ENCODE results near the gene CFLAR. TPM values are rescaled to one million over a fixed set of nuclear protein-coding genes. Genes with fewer than 3 reads are reported as not detected.

Gene CFLAR
- total and polyA plus RNA-seq, 2 experiments from 2014 or later: 5.1 to 13.5 TPM

- Histone ChIP-seq H3K4me3 (no peak overlapping the region), H3K9me3 (ENCODE audit: low read depth) (no peaks in the 10 kb centered on the region), H3K27me3 (no peaks in the 10 kb centered on the region), H3K4me1 (ENCODE audit: low read depth) (peaks cover 12% of the 10 kb centered on the region), H3K27ac (no peak overlapping the region), H3K36me3 (no peaks in the 10 kb centered on the region)
- DNase-seq (ENCODE audit: low read depth in 1 of 2, low spot score in 1 of 2): no peak
- no peak for TF ChIP-seq CTCF (IDR thresholded peaks at IDR 0.05; ENCODE audit: low read depth, low read length)
These were observed 6.3 kb downstream of the CFLAR start for GRCh38 chr2:201122276-201122675.

GRCh38 chr2:201126308-201127151, 10.6 kb downstream of the CFLAR start:
- Histone ChIP-seq H3K4me3 (no peak overlapping the region), H3K27ac (peak overlapping the region; percentile 19), H3K36me3 (no peaks in the 10 kb centered on the region), H3K4me1 (ENCODE audit: low read depth) (peaks cover 12% of the 10 kb centered on the region), H3K27me3 (no peaks in the 10 kb centered on the region), H3K9me3 (ENCODE audit: low read depth) (no peaks in the 10 kb centered on the region)
- DNase-seq (ENCODE audit: low read depth in 1 of 2, low spot score in 1 of 2): peak in 1 of 2 donors; percentile 71
- no peak for TF ChIP-seq CTCF (IDR thresholded peaks at IDR 0.05; ENCODE audit: low read depth, low read length)

GRCh38 chr2:201127152-201127511, 11.2 kb downstream of the CFLAR start:
- peaks cover 12% of the 10 kb centered on the region for H3K4me1 ChIP-seq (ENCODE audit: low read depth)
- no peaks in the 10 kb centered on the region for H3K9me3 ChIP-seq (ENCODE audit: low read depth)
- no peak for TF ChIP-seq CTCF (IDR thresholded peaks at IDR 0.05; ENCODE audit: low read depth, low read length)
- DNase-seq (ENCODE audit: low read depth in 1 of 2, low spot score in 1 of 2): no peak
- no peaks in the 10 kb centered on the region for H3K27me3 ChIP-seq
- H3K36me3 ChIP-seq: no peaks in the 10 kb centered on the region
- H3K4me3 ChIP-seq: no peak overlapping the region
- H3K27ac ChIP-seq: no peak overlapping the region

- H3K4me1 ChIP-seq (ENCODE audit: low read depth): peaks cover 12% of the 10 kb centered on the region
These were observed 11.6 kb downstream of the CFLAR start for GRCh38 chr2:201127570-201127969.

GRCh38 chr2:201128033-201128432, 12.1 kb downstream of the CFLAR start:
- Histone ChIP-seq H3K27me3 (no peaks in the 10 kb centered on the region), H3K9me3 (ENCODE audit: low read depth) (no peaks in the 10 kb centered on the region), H3K36me3 (no peaks in the 10 kb centered on the region), H3K4me1 (ENCODE audit: low read depth) (peaks cover 12% of the 10 kb centered on the region), H3K27ac (no peak overlapping the region), H3K4me3 (no peak overlapping the region)
- no peak for TF ChIP-seq CTCF (IDR thresholded peaks at IDR 0.05; ENCODE audit: low read depth, low read length)
- no peak for DNase-seq (ENCODE audit: low read depth in 1 of 2, low spot score in 1 of 2)

More at GRCh38 chr2:201127570-201127969, 11.6 kb downstream of the CFLAR start:
- no peaks in the 10 kb centered on the region for H3K27me3 ChIP-seq
- H3K36me3 ChIP-seq: no peaks in the 10 kb centered on the region
- no peaks in the 10 kb centered on the region for H3K9me3 ChIP-seq (ENCODE audit: low read depth)
- no peak overlapping the region for H3K27ac ChIP-seq
- DNase-seq (ENCODE audit: low read depth in 1 of 2, low spot score in 1 of 2): peak in 1 of 2 donors; percentile 45
- no peak overlapping the region for H3K4me3 ChIP-seq
- no peak for TF ChIP-seq CTCF (IDR thresholded peaks at IDR 0.05; ENCODE audit: low read depth, low read length)
